ENCODE measurements around the gene LYRM4.

LYRM4 gene

DNA sequence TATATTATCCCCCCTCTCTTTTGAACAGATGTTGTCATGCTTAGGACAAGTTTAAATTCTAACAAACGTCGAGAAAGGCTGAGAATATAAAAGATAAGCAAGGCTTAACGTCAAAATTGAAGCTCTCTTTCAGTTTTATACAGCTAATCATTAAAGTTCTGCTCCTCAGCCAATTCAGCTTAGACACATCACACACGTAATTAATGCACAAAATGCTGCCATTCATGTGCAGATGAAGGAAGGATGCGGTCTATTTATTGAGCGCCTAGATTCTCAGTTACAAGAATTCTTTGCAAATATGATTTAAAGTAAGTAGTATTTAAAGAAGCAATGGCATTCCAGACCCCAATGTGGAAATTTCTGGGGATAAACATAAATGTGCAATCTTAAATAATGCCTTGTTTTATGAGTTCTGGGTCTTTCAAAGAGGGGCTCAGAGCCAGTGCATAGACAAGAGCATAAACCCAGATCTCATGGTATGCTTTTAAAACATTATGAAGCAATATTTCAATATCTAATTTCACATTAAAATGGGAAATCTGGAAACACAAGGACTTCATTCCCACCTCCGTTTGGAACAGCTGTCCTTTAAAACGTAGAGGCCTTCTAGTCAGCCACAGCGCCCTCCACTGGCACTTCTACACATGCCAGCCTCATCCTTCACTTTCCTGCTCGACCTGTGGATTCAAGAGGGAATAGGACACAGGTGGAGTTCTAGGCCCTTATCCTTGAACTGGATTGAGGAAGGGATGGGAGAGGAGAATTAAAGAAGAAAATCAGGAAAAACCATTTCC lies 85.8 kb downstream of the LYRM4 start:
- Histone ChIP-seq H3K4me1 (ENCODE audit: control insufficient read depth, insufficient read depth, low read length) (peaks cover 5% of the 10 kb centered on the region; the same call in 1 of the 2 replicates), H3K9ac (ENCODE audit: low read length) (no peak overlapping the region), H3K4me3 (ENCODE audit: low read depth, low read length) (no peak overlapping the region), H3K27ac (ENCODE audit: low read depth, low read length) (no peak overlapping the region), H3K36me3 (ENCODE audit: control insufficient read depth, insufficient read depth, low read length) (no peaks in the 10 kb centered on the region), H3K9me3 (ENCODE audit: control insufficient read depth, insufficient read depth, low read depth, low read length) (no peaks in the 10 kb centered on the region), H3K27me3 (ENCODE audit: control insufficient read depth, insufficient read depth, low read length) (no peaks in the 10 kb centered on the region)

DNA sequence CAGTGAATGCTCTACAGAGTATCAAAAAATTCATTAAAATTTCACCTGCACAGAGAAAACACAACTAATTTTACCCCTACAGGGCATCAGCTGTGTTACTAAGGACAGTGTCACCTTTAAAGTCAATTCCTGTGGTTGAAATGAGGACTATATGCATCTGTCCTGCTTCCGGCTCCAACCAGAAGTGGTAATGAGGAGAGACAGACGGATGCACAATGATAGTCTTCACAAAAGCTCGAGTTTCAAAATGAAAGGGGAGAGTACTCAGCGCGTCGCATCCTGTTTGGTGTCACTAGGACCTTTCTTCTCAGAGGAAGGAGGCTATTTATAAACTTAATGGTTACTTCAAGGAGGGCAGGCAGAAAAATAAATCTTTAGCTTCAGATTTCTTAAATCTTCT lies 86.5 kb downstream of the LYRM4 start:
- no peaks in the 10 kb centered on the region for H3K27me3 ChIP-seq (ENCODE audit: control insufficient read depth, insufficient read depth, low read length)
- no peak overlapping the region for H3K9ac ChIP-seq (ENCODE audit: low read length)
- no peak overlapping the region for H3K27ac ChIP-seq (ENCODE audit: low read depth, low read length)
- no peak overlapping the region for H3K4me3 ChIP-seq (ENCODE audit: low read depth, low read length)
- no peaks in the 10 kb centered on the region for H3K9me3 ChIP-seq (ENCODE audit: control insufficient read depth, insufficient read depth, low read depth, low read length)
- peaks cover 5% of the 10 kb centered on the region; the same call in 1 of the 2 replicates for H3K4me1 ChIP-seq (ENCODE audit: control insufficient read depth, insufficient read depth, low read length)
- no peaks in the 10 kb centered on the region for H3K36me3 ChIP-seq (ENCODE audit: control insufficient read depth, insufficient read depth, low read length)

DNA sequence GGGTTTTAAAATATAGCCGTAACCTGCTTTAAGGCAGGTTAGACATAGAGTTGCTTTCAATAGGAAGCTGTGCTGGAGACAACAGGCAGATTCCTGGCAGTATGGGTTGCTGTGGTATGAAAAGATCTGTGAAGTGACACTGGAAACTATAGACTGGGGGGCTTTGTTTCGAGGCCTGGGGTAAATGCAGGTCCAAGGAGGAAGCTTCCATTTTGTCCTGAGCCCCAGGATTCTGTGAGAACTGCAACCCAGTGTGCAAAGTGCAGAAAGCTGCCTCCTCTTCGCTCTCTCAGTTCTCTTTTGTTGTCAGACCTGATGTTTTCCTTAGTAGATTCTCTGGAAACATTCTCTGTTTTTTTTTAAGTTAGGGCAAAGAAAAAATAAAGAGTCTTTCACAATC lies 86.9 kb downstream of the LYRM4 start:
- Histone ChIP-seq H3K27ac (ENCODE audit: low read depth, low read length) (no peak overlapping the region), H3K4me3 (ENCODE audit: low read depth, low read length) (no peak overlapping the region), H3K9me3 (ENCODE audit: control insufficient read depth, insufficient read depth, low read depth, low read length) (no peaks in the 10 kb centered on the region), H3K4me1 (ENCODE audit: control insufficient read depth, insufficient read depth, low read length) (peaks cover 5% of the 10 kb centered on the region; the same call in 1 of the 2 replicates), H3K36me3 (ENCODE audit: control insufficient read depth, insufficient read depth, low read length) (no peaks in the 10 kb centered on the region), H3K9ac (ENCODE audit: low read length) (no peak overlapping the region), H3K27me3 (ENCODE audit: control insufficient read depth, insufficient read depth, low read length) (no peaks in the 10 kb centered on the region)

DNA sequence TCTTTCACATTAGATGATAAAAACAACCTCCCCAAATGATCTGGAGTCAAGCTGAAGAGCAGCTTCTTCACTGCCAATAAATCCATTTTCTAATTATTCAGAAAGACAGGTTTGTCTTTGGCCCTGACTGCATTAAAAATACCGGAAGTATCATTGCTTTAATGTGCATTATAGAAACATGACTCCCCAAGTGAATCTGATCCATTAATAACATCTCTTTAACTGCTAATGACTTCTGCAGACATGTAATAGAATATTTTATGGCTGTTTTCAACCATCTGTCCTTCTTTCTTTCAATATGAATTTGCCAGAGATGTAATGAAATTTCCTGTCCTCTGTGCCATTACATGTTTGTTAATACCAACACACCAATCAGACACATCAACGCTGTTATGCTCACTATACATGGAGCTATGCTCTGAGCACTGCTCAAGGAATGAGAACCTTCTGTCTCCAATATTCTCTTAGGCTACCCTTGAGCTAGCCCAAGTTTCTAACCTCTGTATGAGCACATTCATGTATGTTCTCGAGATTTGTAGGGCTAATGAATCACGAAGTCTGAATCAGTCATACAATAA lies 87.8 kb downstream of the LYRM4 start:
- H3K27ac ChIP-seq (ENCODE audit: low read depth, low read length) = no peak overlapping the region
- no peaks in the 10 kb centered on the region for H3K9me3 ChIP-seq (ENCODE audit: control insufficient read depth, insufficient read depth, low read depth, low read length)
- no peaks in the 10 kb centered on the region for H3K36me3 ChIP-seq (ENCODE audit: control insufficient read depth, insufficient read depth, low read length)
- H3K4me3 ChIP-seq (ENCODE audit: low read depth, low read length) = no peak overlapping the region
- H3K4me1 ChIP-seq (ENCODE audit: control insufficient read depth, insufficient read depth, low read length) = peaks cover 5% of the 10 kb centered on the region; the same call in 1 of the 2 replicates
- no peaks in the 10 kb centered on the region for H3K27me3 ChIP-seq (ENCODE audit: control insufficient read depth, insufficient read depth, low read length)
- no peak overlapping the region for H3K9ac ChIP-seq (ENCODE audit: low read length)

DNA sequence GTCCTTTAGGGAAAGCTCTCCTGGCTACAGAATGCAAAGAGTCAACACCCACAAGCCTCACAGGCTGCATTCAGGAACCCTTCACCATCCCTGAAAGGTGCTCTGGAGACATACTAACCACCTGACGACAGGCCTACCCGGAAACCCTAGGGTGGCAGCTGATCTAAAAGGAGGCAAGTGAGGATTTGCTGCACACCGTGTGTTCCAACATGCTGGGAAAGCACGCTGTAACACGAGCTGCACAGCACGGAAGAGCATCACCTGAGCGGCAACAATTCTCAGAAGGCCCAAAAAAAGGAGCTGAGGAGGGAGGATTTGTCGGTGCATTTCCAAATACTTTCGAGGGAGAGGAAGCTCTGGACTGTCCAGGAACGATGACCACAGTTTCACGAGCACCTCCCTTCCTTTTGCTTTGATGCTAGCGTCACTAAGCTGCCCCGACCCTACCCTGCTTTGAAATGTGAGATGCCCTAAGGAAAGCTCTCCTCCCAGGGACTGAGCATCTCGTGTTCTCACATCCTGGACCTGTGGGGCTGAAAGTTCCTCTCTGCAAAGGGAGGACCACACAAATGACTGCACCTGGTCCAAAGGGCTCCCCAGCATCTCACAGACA lies 88.6 kb downstream of the LYRM4 start:
- Histone ChIP-seq H3K9ac (ENCODE audit: low read length) (no peak overlapping the region), H3K4me1 (ENCODE audit: control insufficient read depth, insufficient read depth, low read length) (peaks cover 5% of the 10 kb centered on the region; the same call in 1 of the 2 replicates), H3K36me3 (ENCODE audit: control insufficient read depth, insufficient read depth, low read length) (no peaks in the 10 kb centered on the region)

DNA sequence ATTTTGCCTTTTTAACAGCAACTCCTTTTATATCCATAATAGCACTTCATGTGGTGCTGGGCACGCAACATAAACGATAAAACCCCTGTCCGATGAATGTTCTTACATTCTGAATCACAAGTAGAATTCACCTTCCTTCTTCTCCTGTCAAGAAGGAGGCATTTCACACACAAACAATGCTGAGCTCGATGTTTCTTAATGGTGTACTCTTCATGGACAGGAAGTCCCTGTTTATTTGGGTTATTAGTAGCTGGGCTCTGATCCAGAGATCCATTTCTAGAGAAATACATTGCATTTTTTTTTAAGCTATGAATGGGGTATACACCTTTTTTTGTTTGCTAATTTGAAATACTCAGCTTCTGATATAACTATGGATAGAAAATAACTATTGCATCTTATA lies 93.2 kb downstream of the LYRM4 start:
- no peaks in the 10 kb centered on the region for H3K27me3 ChIP-seq (ENCODE audit: control insufficient read depth, insufficient read depth, low read length)
- H3K9me3 ChIP-seq (ENCODE audit: control insufficient read depth, insufficient read depth, low read depth, low read length) = no peaks in the 10 kb centered on the region
- no peak overlapping the region for H3K9ac ChIP-seq (ENCODE audit: low read length)
- no peaks in the 10 kb centered on the region for H3K4me1 ChIP-seq (ENCODE audit: control insufficient read depth, insufficient read depth, low read length)
- H3K27ac ChIP-seq (ENCODE audit: low read depth, low read length) = no peak overlapping the region
- H3K36me3 ChIP-seq (ENCODE audit: control insufficient read depth, insufficient read depth, low read length) = no peaks in the 10 kb centered on the region
- H3K4me3 ChIP-seq (ENCODE audit: low read depth, low read length) = no peak overlapping the region

More for the DNA sequence above, 88.6 kb downstream of the LYRM4 start:
- Histone ChIP-seq H3K27ac (ENCODE audit: low read depth, low read length) (no peak overlapping the region), H3K4me3 (ENCODE audit: low read depth, low read length) (no peak overlapping the region), H3K27me3 (ENCODE audit: control insufficient read depth, insufficient read depth, low read length) (no peaks in the 10 kb centered on the region), H3K9me3 (ENCODE audit: control insufficient read depth, insufficient read depth, low read depth, low read length) (no peaks in the 10 kb centered on the region)

DNA sequence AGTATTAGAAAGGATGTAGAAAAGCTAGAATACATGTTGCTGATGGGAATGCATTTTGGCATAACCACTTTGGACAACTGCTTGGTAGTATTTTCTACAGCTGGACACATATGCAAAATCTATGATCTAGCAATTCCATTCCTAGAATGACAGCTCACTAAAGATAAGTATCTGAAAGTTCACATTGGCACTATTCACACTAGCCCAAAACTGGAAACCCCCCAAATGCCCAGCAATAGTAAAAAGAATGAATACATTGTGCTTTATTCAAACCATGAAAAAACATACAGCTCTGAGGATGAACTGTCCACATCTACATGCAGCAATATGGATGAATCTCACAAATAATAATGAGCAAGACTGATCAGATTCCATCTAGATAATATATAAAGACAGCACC lies 96.7 kb downstream of the LYRM4 start:
- no peaks in the 10 kb centered on the region for H3K4me1 ChIP-seq (ENCODE audit: control insufficient read depth, insufficient read depth, low read length)
- H3K36me3 ChIP-seq (ENCODE audit: control insufficient read depth, insufficient read depth, low read length) = no peaks in the 10 kb centered on the region
- no peak overlapping the region for H3K9ac ChIP-seq (ENCODE audit: low read length)
- no peak overlapping the region for H3K4me3 ChIP-seq (ENCODE audit: low read depth, low read length)
- H3K27ac ChIP-seq (ENCODE audit: low read depth, low read length) = no peak overlapping the region
- H3K9me3 ChIP-seq (ENCODE audit: control insufficient read depth, insufficient read depth, low read depth, low read length) = no peaks in the 10 kb centered on the region
- H3K27me3 ChIP-seq (ENCODE audit: control insufficient read depth, insufficient read depth, low read length) = no peaks in the 10 kb centered on the region

DNA sequence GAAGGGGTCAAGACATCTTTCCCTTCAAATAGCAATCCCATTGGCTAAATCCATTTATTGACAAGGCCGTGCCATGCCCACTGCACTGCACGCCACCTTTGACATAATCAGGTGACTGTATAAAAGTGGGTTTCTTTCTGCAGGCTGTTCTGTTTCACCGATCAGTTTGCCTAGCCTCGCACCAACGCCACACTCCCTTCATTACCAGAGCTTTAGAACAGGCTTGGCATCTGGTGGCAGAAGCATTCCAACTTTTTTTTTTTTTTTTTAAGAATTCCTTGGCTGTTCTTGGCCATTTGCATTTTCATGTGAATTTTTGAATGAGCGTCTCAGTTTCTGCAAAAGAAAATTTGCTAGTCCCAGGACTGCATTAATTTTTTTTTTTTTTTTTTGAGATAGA lies 97.5 kb downstream of the LYRM4 start:
- Histone ChIP-seq H3K9ac (ENCODE audit: low read length) (no peak overlapping the region), H3K27me3 (ENCODE audit: control insufficient read depth, insufficient read depth, low read length) (no peaks in the 10 kb centered on the region), H3K4me3 (ENCODE audit: low read depth, low read length) (no peak overlapping the region), H3K4me1 (ENCODE audit: control insufficient read depth, insufficient read depth, low read length) (no peaks in the 10 kb centered on the region), H3K9me3 (ENCODE audit: control insufficient read depth, insufficient read depth, low read depth, low read length) (no peaks in the 10 kb centered on the region), H3K27ac (ENCODE audit: low read depth, low read length) (no peak overlapping the region), H3K36me3 (ENCODE audit: control insufficient read depth, insufficient read depth, low read length) (no peaks in the 10 kb centered on the region)

DNA sequence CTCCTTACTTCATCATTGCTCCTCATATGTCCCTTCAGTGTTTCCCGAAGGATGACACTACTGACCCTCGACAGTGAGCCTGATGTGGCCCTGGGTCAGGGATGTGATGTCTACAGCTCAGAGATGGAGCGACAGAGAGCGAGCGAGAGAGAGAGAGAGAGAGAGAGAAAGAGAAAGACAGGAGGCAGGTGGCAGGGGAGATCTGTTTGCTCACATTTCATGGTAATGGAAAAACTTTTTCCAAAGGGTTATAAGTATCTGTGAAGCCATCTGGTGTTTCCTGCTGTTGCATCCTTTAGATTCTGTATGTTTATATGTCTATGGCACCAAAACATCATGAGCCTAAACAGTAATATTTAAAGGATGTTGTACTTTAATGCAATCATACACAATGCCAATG lies 98.4 kb downstream of the LYRM4 start:
- H3K36me3 ChIP-seq (ENCODE audit: control insufficient read depth, insufficient read depth, low read length) = no peaks in the 10 kb centered on the region
- no peak overlapping the region for H3K27ac ChIP-seq (ENCODE audit: low read depth, low read length)
- H3K9me3 ChIP-seq (ENCODE audit: control insufficient read depth, insufficient read depth, low read depth, low read length) = no peaks in the 10 kb centered on the region

DNA sequence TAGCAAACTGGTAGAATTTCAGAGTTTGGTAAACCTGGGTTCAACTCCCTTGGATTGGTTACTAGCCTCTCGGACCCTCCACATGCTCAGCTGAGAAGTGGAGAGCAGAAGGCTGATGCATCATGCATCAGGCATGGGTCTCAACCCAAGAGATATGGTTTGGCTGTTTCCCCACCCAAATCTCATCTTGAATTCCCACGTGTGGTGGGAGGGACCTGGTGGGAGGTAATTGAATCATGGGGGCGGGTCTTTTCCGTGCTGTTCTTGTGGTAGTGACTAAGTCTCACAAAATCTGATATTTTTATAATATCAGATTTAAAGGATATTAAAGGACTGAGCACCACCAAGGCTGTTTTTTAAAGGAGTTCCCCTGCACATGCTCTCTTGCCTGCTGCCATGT lies 100.5 kb downstream of the LYRM4 start:
- H3K4me1 ChIP-seq (ENCODE audit: control insufficient read depth, insufficient read depth, low read length) = no peaks in the 10 kb centered on the region
- H3K9me3 ChIP-seq (ENCODE audit: control insufficient read depth, insufficient read depth, low read depth, low read length) = no peaks in the 10 kb centered on the region
- no peak overlapping the region for H3K4me3 ChIP-seq (ENCODE audit: low read depth, low read length)
- H3K27me3 ChIP-seq (ENCODE audit: control insufficient read depth, insufficient read depth, low read length) = no peaks in the 10 kb centered on the region
- H3K9ac ChIP-seq (ENCODE audit: low read length) = no peak overlapping the region
- no peak overlapping the region for H3K27ac ChIP-seq (ENCODE audit: low read depth, low read length)
- no peaks in the 10 kb centered on the region for H3K36me3 ChIP-seq (ENCODE audit: control insufficient read depth, insufficient read depth, low read length)

More for the DNA sequence above, 98.4 kb downstream of the LYRM4 start:
- Histone ChIP-seq H3K27me3 (ENCODE audit: control insufficient read depth, insufficient read depth, low read length) (no peaks in the 10 kb centered on the region), H3K4me1 (ENCODE audit: control insufficient read depth, insufficient read depth, low read length) (no peaks in the 10 kb centered on the region), H3K4me3 (ENCODE audit: low read depth, low read length) (no peak overlapping the region), H3K9ac (ENCODE audit: low read length) (no peak overlapping the region)

DNA sequence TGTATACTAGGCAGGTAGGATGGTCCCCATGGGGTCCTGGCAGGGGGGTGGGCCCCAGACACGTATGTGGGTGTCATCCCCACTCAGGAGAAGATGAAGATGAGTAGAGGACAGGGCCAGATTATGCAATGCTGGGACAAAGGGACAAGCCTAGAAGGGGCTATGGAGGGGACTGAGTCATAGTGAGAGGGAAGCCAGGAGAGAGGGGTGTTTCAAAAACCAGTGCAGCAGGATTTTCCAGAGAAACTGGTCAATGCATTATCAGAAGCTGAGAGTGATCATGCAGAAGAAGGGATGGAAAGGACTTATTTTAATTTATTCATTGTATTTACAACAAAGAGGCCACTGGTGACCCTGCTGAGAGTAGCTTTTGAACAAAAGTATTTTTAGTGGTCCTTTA lies 101.6 kb downstream of the LYRM4 start:
- H3K27ac ChIP-seq (ENCODE audit: low read depth, low read length) = no peak overlapping the region
- no peaks in the 10 kb centered on the region for H3K36me3 ChIP-seq (ENCODE audit: control insufficient read depth, insufficient read depth, low read length)
- no peaks in the 10 kb centered on the region for H3K27me3 ChIP-seq (ENCODE audit: control insufficient read depth, insufficient read depth, low read length)
- H3K9me3 ChIP-seq (ENCODE audit: control insufficient read depth, insufficient read depth, low read depth, low read length) = no peaks in the 10 kb centered on the region
- no peak overlapping the region for H3K4me3 ChIP-seq (ENCODE audit: low read depth, low read length)
- no peaks in the 10 kb centered on the region for H3K4me1 ChIP-seq (ENCODE audit: control insufficient read depth, insufficient read depth, low read length)
- H3K9ac ChIP-seq (ENCODE audit: low read length) = no peak overlapping the region

All from HUES6 (cell line).